C4-2B (cell line): ENCODE results near the gene PDGFA.

ENCODE experiments used
- H3K27ac ChIP-seq: fragments of 450-650 bp; 2 replicates; pipeline ENCODE4 v1.5.1; 2017
- CTCF ChIP-seq: fragments of 450-650 bp; conservative IDR thresholded peaks from 2 replicates; pipeline ENCODE4 v1.5.1; 2017; ENCODE audit warnings: mild to moderate bottlenecking
- ZFX ChIP-seq: fragments of 450-650 bp; IDR thresholded peaks from 2 replicates; pipeline ENCODE4 v1.6.1; 2017

The PDGFA gene

GRCh38 chr7:502296-502695 lies 17.4 kb downstream of the PDGFA start:
- TF ChIP-seq ZFX (no peak), CTCF (no peak)
- no peak overlapping the region for H3K27ac ChIP-seq

- no peak overlapping the region for H3K27ac ChIP-seq
- TF ChIP-seq ZFX (no peak), CTCF (no peak)
Observed at GRCh38 chr7:501526-501925, 18.1 kb downstream of the PDGFA start.

GRCh38 chr7:500521-501420 lies 18.9 kb downstream of the PDGFA start:
- TF ChIP-seq ZFX (no peak), CTCF (no peak)
- H3K27ac ChIP-seq = no peak overlapping the region

- H3K27ac ChIP-seq = no peak overlapping the region
- TF ChIP-seq CTCF = no peak
- no peak for TF ChIP-seq ZFX
Observed at GRCh38 chr7:499853-500485, 19.7 kb downstream of the PDGFA start.

GRCh38 chr7:498678-499641 lies 20.7 kb downstream of the PDGFA start:
- TF ChIP-seq CTCF = no peak
- no peak for TF ChIP-seq ZFX
- no peak overlapping the region for H3K27ac ChIP-seq

- TF ChIP-seq ZFX (no peak), CTCF (no peak)
- no peak overlapping the region for H3K27ac ChIP-seq
Observed at GRCh38 chr7:497946-498655, 21.5 kb downstream of the PDGFA start.
